GM12878 (cell line): Measurements from ENCODE around the gene MMAA. TPM values are rescaled to one million over a fixed set of nuclear protein-coding genes. Genes with fewer than 3 reads are reported as not detected.
A peak's percentile ranks its signal among the peaks of the same experiment; 100 is the strongest.

Source experiments
- ATAC-seq: fragments of 200-7000 bp; cut with Tn5 transposase; 3 replicates; pipeline ENCODE4 v1.9.1; 2020; ENCODE audit warnings: mild to moderate bottlenecking, moderate library complexity
- BruUV-seq: library from RNA; stranded (reverse); fragments of 400-500 nt; replicated peaks from 2 replicates; lab custom pipeline; 2021; lab: Mats Ljungman, UMichigan
- CTCF ChIA-PET: fragments of 300-600 bp; sonication (Branson Sonifier 250); formaldehyde crosslinking; extraction: SDS; loops from one replicate; lab custom pipeline; 2021; ENCODE audit warnings: inconsistent platforms; lab: Yijun Ruan, JAX
- POLR2A ChIA-PET: fragments of 350-600 bp; formaldehyde crosslinking; extraction: SDS; loops from one replicate; lab custom pipeline; 2021; ENCODE audit warnings: inconsistent platforms; lab: Charles Lee
- RAD21 ChIA-PET: fragments of 300-600 bp; sonication (Branson Sonifier 250); formaldehyde crosslinking; loops from one replicate; lab custom pipeline; 2023; ENCODE audit warnings: antibody characterized with exemption; ENCODE audit not compliant: unreplicated experiment; lab: Charles Lee
- SMC1A ChIA-PET: fragments of 300-600 bp; sonication (Branson Sonifier 250); formaldehyde crosslinking; loops from one replicate; lab custom pipeline; 2023; ENCODE audit not compliant: unreplicated experiment, uncharacterized antibody; lab: Charles Lee
- DNase-seq: peaks from one replicate; pipeline ENCODE4 v3.0.0-alpha.2; 2011; ENCODE audit warnings: low read depth, low spot score
- FAIRE-seq: peaks from 3 replicates; lab custom pipeline; 2011; peaks lifted over from hg19 to GRCh38; lab: Jason Lieb, UNC
- H2AFZ ChIP-seq: 2 replicates; pipeline ENCODE4 v1.6.0; 2011; ENCODE audit warnings: low read depth, low read length, control low read depth; ENCODE audit not compliant: control insufficient read depth
- H3K27ac ChIP-seq: 2 replicates; pipeline ENCODE4 v1.5.1; 2011; ENCODE audit warnings: control low read depth; ENCODE audit not compliant: control insufficient read depth, insufficient read depth
- H3K27me3 ChIP-seq, 2 experiments: replicated peaks in 1 of 2; 2 replicates each; pipeline versions ENCODE4 v1.6.0 to v1.6.1; 2011; ENCODE audit warnings: low read length in 1 of 2; ENCODE audit not compliant: control insufficient read depth in 2 of 2, insufficient read depth in 2 of 2
- H3K36me3 ChIP-seq, 2 experiments: 2 replicates each; pipeline ENCODE4 v1.5.1; 2011; ENCODE audit warnings: low read length in 1 of 2; ENCODE audit not compliant: control insufficient read depth in 2 of 2, insufficient read depth in 2 of 2
- H3K4me1 ChIP-seq: 2 replicates; pipeline ENCODE4 v1.6.1; 2011; ENCODE audit warnings: mild to moderate bottlenecking, low read length, moderate library complexity, mixed read lengths; ENCODE audit not compliant: control insufficient read depth, insufficient read depth
- H3K4me2 ChIP-seq: 2 replicates; pipeline ENCODE4 v1.6.0; 2011; ENCODE audit warnings: control low read depth; ENCODE audit not compliant: control insufficient read depth, insufficient read depth
- H3K4me3 ChIP-seq: fragments of 200-600 bp; sonication (generic); 2 replicates; pipeline ENCODE4 v1.5.1; 2016
- H3K79me2 ChIP-seq: 2 replicates; pipeline ENCODE4 v1.6.0; 2011; ENCODE audit warnings: low read length; ENCODE audit not compliant: control insufficient read depth, insufficient read depth
- H3K9ac ChIP-seq: 2 replicates; pipeline ENCODE4 v1.8.0; 2011; ENCODE audit warnings: low read length, control low read depth, mixed read lengths; ENCODE audit not compliant: control insufficient read depth, insufficient read depth
- H3K9me3 ChIP-seq: replicated peaks from 3 replicates; pipeline ENCODE4 v1.5.1; 2011; ENCODE audit warnings: mild to moderate bottlenecking, low read length; ENCODE audit not compliant: control insufficient read depth, insufficient read depth
- H4K20me1 ChIP-seq: 2 replicates; pipeline ENCODE4 v1.6.0; 2011; ENCODE audit not compliant: control insufficient read depth, insufficient read depth
- ATF2 ChIP-seq: IDR thresholded peaks from 2 replicates; pipeline ENCODE4 v1.6.1; 2012; ENCODE audit warnings: low read length, inconsistent platforms
- BACH1 ChIP-seq: fragments of 450-650 bp; IDR thresholded peaks from 2 replicates; pipeline ENCODE4 v1.6.1; 2017; ENCODE audit warnings: mild to moderate bottlenecking, borderline replicate concordance
- CREM ChIP-seq: IDR thresholded peaks from 2 replicates; pipeline ENCODE4 v1.6.1; 2014; ENCODE audit warnings: antibody characterized with exemption, low read depth
- CUX1 ChIP-seq: IDR thresholded peaks from 2 replicates; pipeline ENCODE4 v1.6.1; 2012; ENCODE audit warnings: improper control_type of control experiment, low read depth, low read length; ENCODE audit not compliant: insufficient replicate concordance
- FOXK2 ChIP-seq: fragments of 450-650 bp; IDR thresholded peaks from 2 replicates; pipeline ENCODE4 v1.6.1; 2017; ENCODE audit warnings: mild to moderate bottlenecking, moderate library complexity
- FOXM1 ChIP-seq: IDR thresholded peaks from 2 replicates; pipeline ENCODE4 v1.6.1; 2012; ENCODE audit warnings: low read depth, mild to moderate bottlenecking, inconsistent platforms, low read length, moderate library complexity
- HDAC2 ChIP-seq: fragments of 200-600 bp; sonication (generic); IDR thresholded peaks from 2 replicates; pipeline ENCODE4 v1.6.1; 2017
- JUNB ChIP-seq: IDR thresholded peaks from 2 replicates; pipeline ENCODE4 v1.6.1; 2016; ENCODE audit warnings: antibody characterized with exemption, mild to moderate bottlenecking
- MTA3 ChIP-seq: IDR thresholded peaks from 2 replicates; pipeline ENCODE4 v1.6.1; 2012; ENCODE audit warnings: low read length, inconsistent platforms, borderline replicate concordance
- NFIC ChIP-seq: IDR thresholded peaks from 2 replicates; pipeline ENCODE4 v1.6.1; 2012; ENCODE audit warnings: low read depth, mild to moderate bottlenecking, inconsistent platforms, low read length, moderate library complexity
- NR2F1 ChIP-seq: fragments of 450-650 bp; conservative IDR thresholded peaks from 2 replicates; pipeline ENCODE4 v1.6.1; 2017; ENCODE audit warnings: mild to moderate bottlenecking
- RAD21 ChIP-seq: IDR thresholded peaks from 2 replicates; pipeline ENCODE4 v1.6.1; 2011; ENCODE audit warnings: mild to moderate bottlenecking, low read depth, low read length, moderate library complexity; ENCODE audit not compliant: insufficient read depth
- RUNX3 ChIP-seq: IDR thresholded peaks from 2 replicates; pipeline ENCODE4 v1.6.1; 2012; ENCODE audit warnings: low read length, inconsistent platforms
- YY1 ChIP-seq: IDR thresholded peaks from 2 replicates; pipeline ENCODE4 v1.6.1; 2011; ENCODE audit warnings: low read depth, mild to moderate bottlenecking, low read length
- WGBS: methylation state at CpG from one replicate; pipeline ENCODE4 v1.1.6; 2016; ENCODE audit warnings: low lambda C conversion rate; ENCODE audit not compliant: insufficient replicate concordance, insufficient coverage; ENCODE audit errors: missing lambda C conversion rate; 5-methylcytosine and 5-hydroxymethylcytosine counted together
- in situ Hi-C: fragments of 300-500 bp; cut with MboI; formaldehyde crosslinking; loops from 9 replicates; pipeline ENCODE4 v1.14.3; 2018; ENCODE audit warnings: mixed read lengths
- intact Hi-C: fragments of 100-400 bp; cut with micrococcal nuclease; formaldehyde crosslinking; loops from one replicate; pipeline ENCODE4 v1.14.2; 2022; ENCODE audit not compliant: unreplicated experiment
- polyA plus RNA-seq, 11 experiments: library from polyadenylated mRNA; depleted of rRNA in 4 of 11; unstranded in 6 of 11; stranded (reverse) in 5 of 11; fragments of >200 nt; fragmentation: Nextera tagmentation in 4 of 11; fragmentation: Illumina TruSeq in 1 of 11; extraction: Ambion mirVana in 4 of 11; extraction: Trizol in 1 of 11; gene quantifications; 1 replicate in 1 of 11; 2 replicates in 10 of 11; pipeline versions ENCODE4 v1.2.1 to v1.2.3, GENCODE V29; 2011 to 2016; ENCODE audit warnings: inconsistent platforms in 2 of 11, missing spikeins in 2 of 11, low read depth in 1 of 11
- total RNA-seq, 4 experiments: library from RNA; depleted of rRNA in 3 of 4; stranded (reverse); fragments of >200 nt in 3 of 4; fragmentation: Illumina TruSeq in 1 of 4; extraction: Trizol in 1 of 4; gene quantifications; 2 replicates each; pipeline versions ENCODE4 v1.2.1 to v1.2.3, GENCODE V29; 2013 to 2021

Gene MMAA
- total and polyA plus RNA-seq, 10 of the 15 experiments (the other 5 are each of a cell fraction or from before 2014, with no cell fraction given): 4.5 to 22.6 (median 11.8) TPM

GRCh38 chr4:145697332-145697731 is 78.1 kb downstream of the MMAA start:
- H2AFZ ChIP-seq: no peak overlapping the region
- H3K4me1 ChIP-seq: no peaks in the 10 kb centered on the region
- BruUV-seq: no TSS peak
- ChIA-PET SMC1A (no interaction called here), POLR2A (no interaction called here), CTCF (no interaction called here), RAD21 (no interaction called here)
- no peak overlapping the region for H3K27ac ChIP-seq
- no peak overlapping the region for H3K9ac ChIP-seq
- in situ Hi-C loops: no loop called here
- no peaks in the 10 kb centered on the region for H3K27me3 ChIP-seq
- DNase-seq: no peak
- intact Hi-C loops: no loop called here
- no peak for FAIRE-seq
- no peak overlapping the region for H3K4me3 ChIP-seq
- 65% methylated on average over 2 of the region's 2 CpGs for WGBS
- no peaks in the 10 kb centered on the region for H3K79me2 ChIP-seq
- TF ChIP-seq FOXK2 (no peak), CREM (peak; percentile 29; the same call in 1 of the 2 replicates), NFIC (peak; percentile 87; the same call in 1 of the 2 replicates), HDAC2 (no peak), ATF2 (peak; percentile 56; the same call in 1 of the 2 replicates), RUNX3 (peak; percentile 87), MTA3 (no peak), JUNB (peak; percentile 78), RAD21 (0 out of 2 replicates have a peak, but pooled peaks have one; percentile 3), FOXM1 (peak; percentile 61; the same call in 1 of the 2 replicates), BACH1 (no peak), YY1 (no peak), NR2F1 (peak; percentile 65; the same call in 1 of the 2 replicates), CUX1 (no peak)
- no peak overlapping the region for H3K4me2 ChIP-seq
- no peaks in the 10 kb centered on the region for H3K36me3 ChIP-seq
- H3K9me3 ChIP-seq: no peaks in the 10 kb centered on the region
- ATAC-seq: peak; percentile 74
- H4K20me1 ChIP-seq: no peaks in the 10 kb centered on the region
